Panc1 (cell line): ENCODE measurements around the gene PEDS1. TPM values are rescaled to one million over a fixed set of nuclear protein-coding genes. Genes with fewer than 3 reads are reported as not detected.

Experiments
- ATAC-seq: fragments of 200-7000 bp; cut with Tn5 transposase; 2 replicates; pipeline ENCODE4 v1.9.1; 2020; ENCODE audit warnings: mild to moderate bottlenecking, moderate library complexity
- BruUV-seq: library from RNA; stranded (reverse); fragments of 400-500 nt; replicated peaks from 2 replicates; lab custom pipeline; 2021; lab: Mats Ljungman, UMichigan
- CTCF ChIA-PET: fragments of 300-600 bp; sonication (Branson Sonifier 250); formaldehyde crosslinking; loops from one replicate; lab custom pipeline; 2022; ENCODE audit warnings: antibody characterized with exemption; lab: Charles Lee
- POLR2A ChIA-PET: fragments of 300-600 bp; sonication (Branson Sonifier 250); formaldehyde crosslinking; loops from one replicate; lab custom pipeline; 2022; ENCODE audit warnings: antibody characterized with exemption; lab: Charles Lee
- DNase-seq: peaks from one replicate; pipeline ENCODE4 v3.0.0-alpha.2; 2010; ENCODE audit warnings: low read depth, low spot score
- H3K27ac ChIP-seq: 2 replicates; pipeline ENCODE4 v1.5.1; 2011; ENCODE audit warnings: mild to moderate bottlenecking, low read length, inconsistent platforms
- H3K27me3 ChIP-seq: fragments of 200-500 bp; sonication (Bioruptor generic); 2 replicates; pipeline ENCODE4 v1.6.0; 2014; ENCODE audit warnings: low read length, inconsistent platforms; ENCODE audit not compliant: control insufficient read depth, insufficient read depth
- H3K36me3 ChIP-seq: fragments of 200-500 bp; sonication (Bioruptor generic); 2 replicates; pipeline ENCODE4 v1.5.1; 2014; ENCODE audit warnings: inconsistent platforms, mild to moderate bottlenecking, low read length, moderate library complexity; ENCODE audit not compliant: control insufficient read depth, insufficient read depth
- H3K4me1 ChIP-seq: 2 replicates; pipeline ENCODE4 v1.5.1; 2011; ENCODE audit warnings: inconsistent platforms, mild to moderate bottlenecking, low read length, moderate library complexity; ENCODE audit not compliant: control insufficient read depth, insufficient read depth
- H3K4me3 ChIP-seq, 2 experiments: 2 replicates each; pipeline ENCODE4 v1.5.1; 2011 to 2012; ENCODE audit warnings: low read depth in 2 of 2, low read length in 2 of 2, mild to moderate bottlenecking in 2 of 2, inconsistent platforms in 1 of 2, moderate library complexity in 1 of 2
- H3K9me3 ChIP-seq: fragments of 200-500 bp; sonication (Bioruptor generic); 2 replicates; pipeline ENCODE4 v1.5.1; 2014; ENCODE audit warnings: low read depth, mild to moderate bottlenecking, inconsistent platforms, low read length, moderate library complexity; ENCODE audit not compliant: control insufficient read depth, insufficient read depth
- CTCF ChIP-seq: fragments of 450-650 bp; IDR thresholded peaks from 2 replicates; pipeline ENCODE4 v1.5.1; 2017; ENCODE audit warnings: mild to moderate bottlenecking
- POLR2AphosphoS5 ChIP-seq: IDR thresholded peaks from 2 replicates; pipeline ENCODE4 v1.6.1; 2012; ENCODE audit warnings: mild to moderate bottlenecking, low read depth, low read length, moderate library complexity
- REST ChIP-seq, 2 experiments: IDR thresholded peaks; 2 replicates each; pipeline ENCODE4 v1.6.1; 2011 to 2012; ENCODE audit warnings: low read depth in 2 of 2, control low read depth in 1 of 2, low read length in 1 of 2, mild to moderate bottlenecking in 1 of 2, moderate library complexity in 1 of 2; ENCODE audit not compliant: insufficient read depth in 1 of 2
- SIN3A ChIP-seq: IDR thresholded peaks from 2 replicates; pipeline ENCODE4 v1.6.1; 2012; ENCODE audit warnings: low read depth, mild to moderate bottlenecking, low read length, moderate library complexity, borderline replicate concordance; ENCODE audit not compliant: insufficient read depth
- TCF7L2 ChIP-seq: IDR thresholded peaks from 2 replicates; pipeline ENCODE4 v1.6.1; 2011; ENCODE audit warnings: mild to moderate bottlenecking, low read depth, low read length, inconsistent platforms
- in situ Hi-C: cut with HindIII; loops from 2 replicates; pipeline ENCODE4 v1.10.0; 2016; ENCODE audit warnings: low sequenced_read_pairs, low pct_unique_long_range_greater_than_20kb
- intact Hi-C: fragments of 100-400 bp; cut with micrococcal nuclease; formaldehyde crosslinking; loops from one replicate; pipeline ENCODE4 v1.10.0; 2022; ENCODE audit not compliant: unreplicated experiment
- total RNA-seq: library from RNA; stranded (reverse); gene quantifications from one replicate; pipeline ENCODE4 v1.2.1, GENCODE V29; 2021; ENCODE audit not compliant: unreplicated experiment

Gene PEDS1
- total RNA-seq, 1 experiment from 2014 or later: 88.9 TPM

GRCh38 chr20:50198716-50199115, 45.2 kb upstream of the PEDS1 start:
- BruUV-seq: no TSS peak
- in situ Hi-C loops (no loop called here), intact Hi-C loops (no loop called here)
- peaks cover 26% of the 10 kb centered on the region for H3K4me1 ChIP-seq
- no peak overlapping the region for H3K27ac ChIP-seq
- H3K4me3 ChIP-seq: no peak overlapping the region
- H3K36me3 ChIP-seq: no peaks in the 10 kb centered on the region
- no peaks in the 10 kb centered on the region for H3K27me3 ChIP-seq
- ATAC-seq (no peak), DNase-seq (no peak)
- TF ChIP-seq SIN3A (no peak), CTCF (no peak), POLR2AphosphoS5 (no peak), REST (IDR thresholded peaks at IDR 0.05; ENCODE audit: insufficient read depth in 1 of 2, low read depth in 2 of 2, low read length in 1 of 2) (no peak), TCF7L2 (no peak)
- no peaks in the 10 kb centered on the region for H3K9me3 ChIP-seq
- POLR2A ChIA-PET: no interaction called here
- CTCF ChIA-PET: interaction anchor here (0.6 kb wide), 1 partner anchor 29 kb away, joined by 3 read pairs; no protein-coding TSS in a partner anchor

GRCh38 chr20:50198180-50198666, 44.7 kb upstream of the PEDS1 start:
- peaks cover 30% of the 10 kb centered on the region for H3K4me1 ChIP-seq
- intact Hi-C loops: no loop called here
- no TSS peak for BruUV-seq
- ChIA-PET POLR2A (no interaction called here), CTCF (interaction anchor here (0.6 kb wide), 1 partner anchor 30 kb away, joined by 3 read pairs; no protein-coding TSS in a partner anchor)
- TF ChIP-seq TCF7L2 (no peak), REST (IDR thresholded peaks at IDR 0.05; ENCODE audit: insufficient read depth in 1 of 2, low read depth in 2 of 2, low read length in 1 of 2) (no peak), CTCF (no peak), SIN3A (no peak), POLR2AphosphoS5 (no peak)
- no peaks in the 10 kb centered on the region for H3K9me3 ChIP-seq
- ATAC-seq: no peak
- no peaks in the 10 kb centered on the region for H3K27me3 ChIP-seq
- no peaks in the 10 kb centered on the region for H3K36me3 ChIP-seq
- in situ Hi-C loops: no loop called here
- no peak for DNase-seq
- no peak overlapping the region for H3K4me3 ChIP-seq
- no peak overlapping the region for H3K27ac ChIP-seq
